Stimulated activated naive CD8-positive, alpha-beta T cell treated with anti-CD3 and anti-CD28 coated beads, Interleukin-15, Interleukin-2, amounts not matched to agents 100 ng/mL and 50 ng/mL, for 24 hours (primary cell): Measurements from ENCODE around the gene KLHL26.

Experiments used
- H3K27ac Mint-ChIP-seq: one replicate; pipeline ENCODE4 v1.8.0; 2021; ENCODE audit warnings: mild to moderate bottlenecking, mixed read lengths
- H3K27me3 Mint-ChIP-seq: one replicate; pipeline ENCODE4 v1.8.0; 2021; ENCODE audit warnings: mixed read lengths
- H3K36me3 Mint-ChIP-seq: one replicate; pipeline ENCODE4 v1.8.0; 2021; ENCODE audit warnings: low read depth, mixed read lengths
- H3K4me1 Mint-ChIP-seq: one replicate; pipeline ENCODE4 v1.8.0; 2021; ENCODE audit warnings: low read depth, mixed read lengths
- H3K4me3 Mint-ChIP-seq: one replicate; pipeline ENCODE4 v1.8.0; 2021; ENCODE audit warnings: mild to moderate bottlenecking, mixed read lengths
- H3K9me3 Mint-ChIP-seq: one replicate; pipeline ENCODE4 v1.8.0; 2021; ENCODE audit warnings: mixed read lengths

The KLHL26 gene

DNA sequence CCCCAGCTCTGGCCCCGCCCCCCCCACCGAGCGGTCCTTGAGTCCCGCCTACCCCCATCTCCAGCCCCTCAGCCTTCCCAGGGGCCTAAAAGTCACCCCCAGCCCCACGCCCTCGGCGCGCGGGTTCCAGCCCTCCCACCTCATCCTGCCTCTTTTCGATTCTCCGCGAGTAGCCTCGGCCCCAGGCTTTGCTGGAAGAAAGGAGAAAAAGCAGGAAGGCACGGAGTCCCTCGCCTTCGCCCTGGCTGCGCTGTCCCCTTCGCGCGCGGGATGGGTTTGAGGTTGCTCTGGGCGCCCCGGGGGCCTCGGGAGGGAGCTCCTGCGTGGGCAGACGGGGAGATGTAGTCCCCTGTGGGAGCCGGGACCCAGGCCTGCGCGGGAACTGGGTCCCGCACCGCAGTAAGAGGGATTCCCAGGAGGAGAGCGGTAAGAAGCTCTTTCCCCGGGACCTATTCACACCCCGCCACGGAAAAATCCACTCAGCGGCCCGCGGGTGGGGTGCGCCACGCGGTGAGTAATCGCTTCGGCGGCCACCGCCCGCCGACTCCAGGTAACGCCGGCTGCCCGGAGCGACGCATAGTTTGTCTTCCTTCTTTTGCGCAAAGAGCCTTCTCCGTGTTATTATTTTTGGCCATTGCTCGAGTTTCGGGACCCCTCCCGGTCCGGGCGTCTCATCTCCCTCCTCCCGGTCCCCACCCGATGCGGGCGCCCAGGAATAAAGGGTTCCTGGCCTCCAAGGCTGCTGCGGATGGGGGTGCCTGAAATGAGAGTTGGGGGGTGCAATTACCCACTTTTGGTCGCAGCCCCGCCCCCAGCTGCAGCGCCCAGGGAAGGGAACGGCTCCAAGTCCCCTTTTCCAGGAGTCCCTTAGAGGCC lies 29.4 kb upstream of the KLHL26 start:
- Mint-ChIP-seq H3K4me3 (no peak overlapping the region), H3K27me3 (peaks cover 68% of the 10 kb centered on the region), H3K4me1 (peaks cover 22% of the 10 kb centered on the region), H3K9me3 (no peaks in the 10 kb centered on the region), H3K27ac (no peak overlapping the region), H3K36me3 (no peaks in the 10 kb centered on the region)

DNA sequence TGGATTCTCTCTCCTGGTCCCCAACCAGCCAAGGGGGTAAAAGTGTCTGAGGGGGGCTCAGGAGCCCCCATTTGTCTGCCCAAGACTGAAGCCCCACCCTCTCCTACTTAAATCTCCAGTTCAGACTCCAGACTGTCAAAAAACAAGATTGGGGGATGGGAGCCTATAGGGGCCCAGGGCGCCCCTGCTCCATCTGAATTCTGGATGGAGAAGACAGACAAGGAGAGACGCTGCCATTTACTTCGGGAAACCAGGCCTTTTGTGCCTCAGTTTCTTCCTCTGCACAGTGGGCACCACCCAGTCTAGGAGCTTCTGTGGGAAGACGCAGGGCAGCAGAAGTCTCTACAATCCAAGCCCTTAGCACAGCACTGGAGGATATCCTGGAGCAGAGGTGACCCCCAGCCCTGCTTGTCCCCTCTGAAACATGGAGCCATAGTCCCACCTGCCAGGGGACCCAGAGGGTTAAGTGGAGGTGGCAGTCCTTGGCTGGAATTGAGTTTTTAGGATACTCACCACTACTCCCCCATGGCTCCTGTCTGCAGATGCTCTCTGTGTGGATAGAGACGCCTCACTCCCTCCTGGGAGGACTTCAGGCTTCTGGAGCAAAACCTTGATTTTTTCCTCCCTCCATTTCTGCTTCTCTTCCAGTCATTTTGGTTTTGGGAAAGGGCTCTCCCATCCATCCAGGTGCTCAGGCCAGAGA lies 28.6 kb upstream of the KLHL26 start:
- H3K4me3 Mint-ChIP-seq = no peak overlapping the region
- H3K36me3 Mint-ChIP-seq = no peaks in the 10 kb centered on the region
- peaks cover 63% of the 10 kb centered on the region for H3K27me3 Mint-ChIP-seq
- no peaks in the 10 kb centered on the region for H3K9me3 Mint-ChIP-seq
- H3K27ac Mint-ChIP-seq = no peak overlapping the region
- peaks cover 22% of the 10 kb centered on the region for H3K4me1 Mint-ChIP-seq

DNA sequence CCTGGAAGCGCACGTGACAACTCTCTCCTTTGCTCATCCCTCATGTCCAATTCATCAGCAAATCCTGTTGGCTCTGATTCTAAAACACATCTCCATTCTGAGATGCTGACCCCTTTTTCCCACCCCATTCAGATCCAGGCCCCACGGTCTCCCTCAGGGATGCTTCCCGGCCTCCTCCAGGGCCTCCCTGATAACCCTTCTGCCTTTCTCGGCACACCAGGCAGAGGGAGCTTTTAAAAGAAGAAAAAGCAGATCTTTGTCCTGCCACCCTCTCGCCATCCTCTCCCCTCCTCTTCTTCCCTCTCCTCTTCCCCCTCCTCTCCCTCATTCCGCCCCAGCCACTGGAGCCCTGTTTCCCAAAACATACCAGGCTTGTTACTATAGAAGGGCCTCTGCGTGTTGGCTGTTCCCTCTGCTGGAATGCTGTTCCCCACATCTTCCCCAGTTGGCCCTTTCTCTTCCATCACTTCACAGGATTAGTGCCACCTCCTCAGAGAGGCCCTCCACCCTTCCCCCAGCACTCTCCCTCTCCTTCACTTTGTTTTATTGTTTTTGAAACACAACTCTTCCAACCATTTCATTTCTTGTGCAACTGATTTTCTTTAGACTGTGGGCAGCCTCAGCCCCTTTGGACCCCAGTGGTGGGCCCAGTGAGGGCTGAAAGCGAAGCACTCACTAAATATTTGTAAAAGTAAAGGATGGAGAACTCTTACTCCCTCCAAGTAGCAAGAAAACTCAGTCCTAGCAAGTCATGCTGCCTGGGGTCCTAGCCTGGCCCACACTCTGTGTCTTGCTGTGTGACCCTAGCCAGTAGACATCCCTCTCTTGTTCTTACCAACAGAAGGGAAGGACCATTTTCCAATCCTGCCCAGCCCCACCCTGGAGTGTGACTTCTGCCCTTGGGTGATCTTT lies 27.8 kb upstream of the KLHL26 start:
- no peak overlapping the region for H3K4me3 Mint-ChIP-seq
- no peak overlapping the region for H3K27ac Mint-ChIP-seq
- H3K9me3 Mint-ChIP-seq = no peaks in the 10 kb centered on the region
- H3K36me3 Mint-ChIP-seq = no peaks in the 10 kb centered on the region
- peaks cover 23% of the 10 kb centered on the region for H3K4me1 Mint-ChIP-seq
- H3K27me3 Mint-ChIP-seq = peaks cover 67% of the 10 kb centered on the region

DNA sequence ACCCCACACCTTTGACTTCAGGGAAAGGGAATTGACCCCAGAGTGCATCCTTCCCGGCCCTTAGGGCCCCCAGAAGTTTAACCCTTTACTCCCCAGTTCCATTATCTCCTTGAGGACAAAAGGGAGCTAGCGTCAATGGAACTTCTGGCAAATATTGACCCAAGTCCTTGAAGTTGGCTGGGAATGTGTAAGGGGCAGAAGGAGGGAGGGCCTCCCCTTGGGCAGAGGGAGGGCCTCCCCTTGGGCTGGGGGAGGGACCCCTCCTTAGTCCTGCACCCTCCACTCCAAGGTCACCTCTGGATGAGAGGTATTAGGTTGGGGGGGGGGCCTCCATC lies 27.1 kb upstream of the KLHL26 start:
- H3K9me3 Mint-ChIP-seq = no peaks in the 10 kb centered on the region
- H3K36me3 Mint-ChIP-seq = no peaks in the 10 kb centered on the region
- H3K4me1 Mint-ChIP-seq = peaks cover 23% of the 10 kb centered on the region
- H3K4me3 Mint-ChIP-seq = no peak overlapping the region
- H3K27ac Mint-ChIP-seq = no peak overlapping the region
- peaks cover 68% of the 10 kb centered on the region for H3K27me3 Mint-ChIP-seq

DNA sequence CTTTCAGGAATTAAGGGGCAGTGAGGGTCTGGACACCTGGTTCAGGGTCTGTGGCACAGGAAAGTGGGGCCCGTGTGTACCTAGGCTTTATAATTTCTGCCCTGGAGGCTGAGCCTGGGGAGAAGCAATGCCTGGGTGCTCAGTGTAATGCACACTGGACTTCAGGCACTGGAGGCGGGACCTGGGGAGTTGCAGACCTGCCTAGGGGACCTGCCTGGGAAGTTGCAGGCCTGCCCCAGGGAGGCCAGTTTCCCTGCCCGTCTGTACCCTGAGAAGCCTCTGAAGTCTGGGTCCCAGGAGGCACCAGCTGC lies 26.6 kb upstream of the KLHL26 start:
- Mint-ChIP-seq H3K4me1 (peaks cover 23% of the 10 kb centered on the region), H3K9me3 (no peaks in the 10 kb centered on the region), H3K4me3 (no peak overlapping the region), H3K27ac (no peak overlapping the region), H3K36me3 (no peaks in the 10 kb centered on the region), H3K27me3 (peaks cover 68% of the 10 kb centered on the region)

DNA sequence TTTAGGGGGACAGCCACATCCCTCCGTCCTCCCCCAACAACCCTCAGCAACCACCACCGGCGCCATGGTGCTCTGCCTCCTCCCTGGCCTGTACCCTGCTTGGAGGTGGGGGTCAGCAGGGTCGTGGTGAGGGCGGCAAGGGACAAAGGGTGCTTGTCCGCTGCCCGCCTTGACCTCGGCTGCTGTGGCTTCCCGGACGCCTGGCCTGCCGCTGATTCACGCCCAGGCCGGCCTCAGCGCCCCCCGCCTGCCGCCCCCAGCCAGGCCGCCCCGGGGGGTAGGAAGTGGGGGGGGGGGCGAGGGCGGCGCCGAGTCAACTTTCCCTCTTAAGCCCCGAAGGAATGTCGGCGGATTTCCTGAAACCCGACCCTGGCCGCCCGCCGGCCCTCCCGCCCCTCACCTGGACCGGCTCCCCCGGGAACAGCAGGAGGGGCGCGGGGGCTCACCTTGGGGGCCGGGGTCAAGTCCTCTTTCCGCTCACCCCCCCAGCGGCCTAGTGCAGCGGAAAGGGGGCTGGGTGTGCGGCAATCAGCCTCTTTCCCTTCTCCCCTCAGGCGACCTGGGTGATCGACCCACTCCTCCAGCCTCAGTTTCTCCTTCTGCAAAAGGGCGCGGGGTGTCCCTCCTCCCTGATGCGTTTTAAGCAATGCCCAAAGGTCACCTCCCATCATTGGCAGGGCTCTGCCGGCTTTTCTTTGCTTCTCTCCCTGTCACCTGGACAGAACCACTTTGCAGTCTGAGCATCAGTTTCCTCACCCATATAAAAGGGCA lies 26.1 kb upstream of the KLHL26 start:
- Mint-ChIP-seq H3K36me3 (no peaks in the 10 kb centered on the region), H3K27me3 (peaks cover 66% of the 10 kb centered on the region), H3K4me3 (no peak overlapping the region), H3K27ac (no peak overlapping the region), H3K4me1 (peaks cover 19% of the 10 kb centered on the region), H3K9me3 (no peaks in the 10 kb centered on the region)

DNA sequence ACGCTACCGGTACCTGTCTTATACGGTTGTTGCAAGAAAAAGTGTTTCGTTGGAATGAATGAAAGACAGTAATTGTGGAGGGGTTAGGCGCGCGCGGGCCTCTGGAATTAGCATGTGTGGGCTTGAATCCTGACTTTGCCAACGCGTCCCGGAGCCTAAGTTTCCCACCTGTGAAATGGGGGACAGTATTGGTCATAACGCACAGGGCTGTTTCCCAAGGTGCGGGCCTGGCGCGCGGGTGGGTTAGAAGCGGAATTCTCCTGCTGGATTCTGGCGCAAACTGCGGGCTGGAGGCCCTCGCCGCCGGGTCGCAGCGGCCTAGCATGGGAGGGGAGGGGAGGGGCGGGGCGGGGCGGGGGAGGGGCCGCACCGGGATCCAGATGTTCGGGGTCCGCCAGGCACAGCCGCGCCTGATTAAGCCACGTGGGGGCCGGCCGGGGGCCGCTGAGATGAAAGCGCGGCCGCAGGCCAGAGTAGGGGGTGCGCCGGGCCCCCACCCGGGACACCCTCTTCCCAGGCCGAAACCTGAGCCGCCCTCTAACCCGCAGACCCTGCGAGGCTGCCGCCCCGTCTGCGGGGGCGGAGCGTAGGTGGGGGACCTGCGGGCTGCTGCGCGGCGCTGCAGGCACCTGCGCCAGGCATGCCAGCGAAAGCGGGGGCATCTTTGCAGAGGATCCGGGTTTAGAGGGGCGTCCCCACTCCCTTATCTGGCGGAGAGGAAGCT lies 25.3 kb upstream of the KLHL26 start:
- H3K27me3 Mint-ChIP-seq = peaks cover 72% of the 10 kb centered on the region
- no peaks in the 10 kb centered on the region for H3K9me3 Mint-ChIP-seq
- peaks cover 19% of the 10 kb centered on the region for H3K4me1 Mint-ChIP-seq
- peak overlapping the region; percentile 54 for H3K4me3 Mint-ChIP-seq
- H3K36me3 Mint-ChIP-seq = no peaks in the 10 kb centered on the region
- no peak overlapping the region for H3K27ac Mint-ChIP-seq

DNA sequence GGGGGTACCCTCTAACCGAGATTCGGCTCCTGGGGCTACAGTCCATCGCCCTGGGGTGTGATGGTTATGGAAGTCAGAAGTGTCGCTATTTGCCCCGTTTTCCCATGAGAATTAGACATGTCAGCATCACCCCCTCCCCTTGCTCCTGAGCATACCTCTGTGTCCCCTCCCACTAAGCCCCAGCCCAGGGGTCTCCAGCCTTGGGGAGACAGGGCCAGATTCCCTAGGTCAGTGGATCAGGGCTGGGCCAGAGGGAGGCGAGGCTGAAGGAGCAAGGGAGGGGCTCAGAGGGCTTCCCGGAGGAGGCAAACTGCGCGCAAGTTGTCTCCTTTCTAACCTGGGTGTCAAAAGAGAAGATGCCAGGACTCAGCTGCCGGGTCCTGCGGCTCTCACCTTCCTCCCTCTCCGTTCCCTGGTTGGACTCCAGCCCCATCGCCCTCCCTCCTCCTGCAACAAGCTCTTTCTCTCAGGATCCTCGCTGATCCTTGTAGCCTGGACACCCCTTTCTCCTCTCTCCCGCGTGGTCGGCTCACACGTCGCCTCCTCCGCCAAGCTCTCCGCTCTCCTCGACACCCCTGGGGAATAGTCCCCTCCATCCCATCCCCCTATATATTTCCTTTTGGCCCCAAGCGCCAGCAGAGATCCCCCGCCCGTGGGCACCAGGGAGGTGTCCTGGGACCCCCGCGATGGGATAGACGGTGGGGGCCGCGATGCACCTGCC lies 24.6 kb upstream of the KLHL26 start:
- Mint-ChIP-seq H3K27me3 (peaks cover 73% of the 10 kb centered on the region), H3K4me3 (peak overlapping the region; percentile 54), H3K36me3 (no peaks in the 10 kb centered on the region), H3K4me1 (peaks cover 19% of the 10 kb centered on the region), H3K27ac (no peak overlapping the region), H3K9me3 (no peaks in the 10 kb centered on the region)

DNA sequence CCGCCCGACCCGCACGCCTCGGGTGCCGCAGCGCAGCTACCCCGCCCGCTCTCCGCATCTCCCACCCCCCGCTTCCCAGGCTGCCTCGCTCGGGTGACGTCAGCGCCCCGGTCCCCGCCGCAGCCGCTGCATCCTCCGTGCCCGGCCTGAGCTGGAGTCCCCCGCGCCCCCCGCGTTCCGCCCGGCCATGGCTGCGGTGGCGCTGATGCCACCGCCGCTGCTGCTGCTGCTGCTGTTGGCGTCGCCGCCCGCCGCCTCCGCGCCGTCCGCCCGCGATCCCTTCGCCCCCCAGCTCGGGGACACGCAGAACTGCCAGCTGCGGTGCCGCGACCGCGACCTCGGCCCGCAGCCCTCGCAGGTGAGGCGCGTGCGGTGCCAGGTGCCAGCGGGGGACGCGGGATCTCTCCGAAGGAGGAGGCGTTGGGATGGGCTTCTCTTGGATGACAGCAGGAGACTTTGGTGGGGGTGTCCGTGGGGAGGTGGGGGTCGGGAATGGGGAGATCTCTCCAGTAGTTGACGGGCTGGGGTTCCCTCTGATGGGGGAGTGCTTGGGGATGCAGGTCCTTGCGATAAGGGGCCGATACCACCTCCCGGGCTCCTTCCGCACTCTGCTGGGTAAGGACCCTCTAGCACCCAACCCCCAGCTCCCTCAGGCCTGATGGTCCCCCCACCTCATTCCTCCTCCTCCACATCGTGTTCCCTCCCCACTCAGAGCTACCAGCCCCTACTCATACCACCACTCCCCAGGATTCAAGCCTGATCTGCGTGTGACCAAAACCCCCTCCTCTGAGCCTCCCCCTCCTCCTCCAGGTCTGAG lies 23.8 kb upstream of the KLHL26 start, which contains the start of gene TMEM59L:
Gene TMEM59L, plus strand, starts transcription at position 99 of the 817 bp plus-strand sequence. Its CDS starts 89 bp downstream, at position 188.
- Mint-ChIP-seq H3K9me3 (no peaks in the 10 kb centered on the region), H3K36me3 (no peaks in the 10 kb centered on the region), H3K4me1 (peaks cover 16% of the 10 kb centered on the region), H3K4me3 (peak within 1 kb of the TSS; percentile 54), H3K27ac (no peak within 1 kb of the TSS), H3K27me3 (peaks cover 71% of the 10 kb centered on the region)

DNA sequence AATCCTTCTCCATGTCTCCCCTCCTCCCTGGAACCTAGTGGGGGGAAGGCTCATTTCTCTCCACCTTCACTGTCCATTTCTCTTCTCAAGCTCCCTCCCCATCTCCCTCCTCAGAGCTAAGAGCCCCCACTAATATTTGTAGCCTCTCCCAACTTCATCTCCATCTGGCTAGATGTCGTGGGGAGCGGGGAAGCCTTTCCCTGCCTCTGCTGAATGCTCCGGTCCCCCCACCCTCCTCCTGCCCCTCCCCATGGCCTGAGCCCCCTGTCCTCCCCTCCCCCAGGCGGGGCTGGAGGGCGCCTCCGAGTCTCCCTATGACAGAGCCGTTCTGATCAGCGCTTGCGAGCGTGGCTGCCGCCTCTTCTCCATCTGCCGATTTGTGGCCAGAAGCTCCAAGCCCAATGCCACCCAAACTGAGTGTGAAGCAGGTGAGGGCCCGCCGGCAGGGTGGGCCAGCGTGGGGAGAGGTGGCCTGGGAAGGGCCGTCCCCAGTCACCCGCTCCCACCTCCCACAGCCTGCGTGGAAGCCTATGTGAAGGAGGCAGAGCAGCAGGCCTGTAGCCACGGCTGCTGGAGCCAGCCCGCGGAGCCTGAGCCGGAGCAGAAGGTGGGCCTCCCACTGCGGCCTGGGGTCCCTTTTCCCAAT lies 23.1 kb upstream of the KLHL26 start:
- no peak overlapping the region for H3K27ac Mint-ChIP-seq
- H3K9me3 Mint-ChIP-seq = no peaks in the 10 kb centered on the region
- H3K4me3 Mint-ChIP-seq = no peak overlapping the region
- no peaks in the 10 kb centered on the region for H3K36me3 Mint-ChIP-seq
- H3K27me3 Mint-ChIP-seq = peaks cover 64% of the 10 kb centered on the region
- H3K4me1 Mint-ChIP-seq = peaks cover 16% of the 10 kb centered on the region

DNA sequence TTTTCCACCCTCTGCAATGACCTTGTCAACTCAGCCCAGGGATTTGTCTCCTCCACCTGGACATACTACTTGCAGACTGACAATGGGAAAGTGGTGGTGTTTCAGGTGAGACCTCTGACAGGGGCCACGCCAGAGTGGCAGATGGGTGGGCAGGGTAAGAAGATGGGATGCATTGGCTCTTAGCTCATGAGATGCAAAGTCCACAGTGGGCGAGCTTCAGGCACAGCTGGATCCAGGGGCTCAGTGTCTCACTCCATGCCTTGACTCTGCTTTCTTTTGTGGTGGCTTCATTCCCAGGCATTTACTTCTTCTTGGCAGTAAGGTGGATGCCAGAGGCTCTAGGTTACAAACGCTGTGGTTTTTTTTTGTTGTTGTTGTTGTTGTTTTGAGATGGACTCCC lies 20.8 kb upstream of the KLHL26 start:
- Mint-ChIP-seq H3K9me3 (no peaks in the 10 kb centered on the region), H3K27me3 (peaks cover 44% of the 10 kb centered on the region), H3K4me1 (peaks cover 14% of the 10 kb centered on the region), H3K36me3 (no peaks in the 10 kb centered on the region), H3K4me3 (no peak overlapping the region), H3K27ac (no peak overlapping the region)

DNA sequence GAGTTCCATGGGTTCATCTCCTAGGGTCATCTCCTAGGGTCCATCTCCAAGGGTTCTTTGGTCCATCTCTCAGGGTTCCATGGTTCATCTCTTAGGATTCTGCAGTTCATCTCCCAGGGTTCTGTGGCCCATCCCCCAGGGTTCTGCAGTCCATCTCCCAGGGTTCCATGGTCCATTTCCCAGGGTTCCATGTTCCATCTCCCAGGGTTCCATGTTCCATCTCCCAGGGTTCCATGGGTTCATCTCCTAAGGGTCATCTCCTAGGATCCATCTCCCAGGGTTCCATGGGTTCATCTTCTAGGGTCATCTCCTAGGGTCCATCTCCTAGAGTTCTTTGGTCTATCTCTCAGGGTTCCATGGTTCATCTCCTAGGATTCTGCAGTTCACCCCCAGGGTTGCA lies 19.3 kb upstream of the KLHL26 start:
- Mint-ChIP-seq H3K36me3 (no peaks in the 10 kb centered on the region), H3K27me3 (peaks cover 33% of the 10 kb centered on the region), H3K4me1 (peaks cover 4% of the 10 kb centered on the region), H3K4me3 (no peak overlapping the region), H3K9me3 (no peaks in the 10 kb centered on the region), H3K27ac (no peak overlapping the region)
